ENCODE results near the gene GREM2.

GREM2 gene

DNA sequence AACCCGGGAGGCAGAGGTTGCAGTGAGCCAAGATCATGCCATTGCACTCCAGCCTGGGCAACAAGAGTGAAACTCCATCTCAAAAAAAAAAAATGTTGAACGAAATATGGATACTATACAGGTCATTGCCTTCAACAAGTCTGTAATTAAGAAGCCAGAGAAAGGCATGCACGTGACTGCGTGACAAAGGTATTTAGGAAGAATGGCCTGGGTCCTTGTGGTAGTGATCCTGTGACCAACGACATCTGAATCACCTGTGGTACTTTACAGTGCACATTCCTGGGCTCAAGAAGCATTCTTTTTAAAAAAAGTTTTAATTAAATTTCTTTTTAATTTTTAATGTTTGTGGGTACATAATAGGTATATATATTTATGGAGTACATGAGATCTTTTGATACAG lies 115.0 kb downstream of the GREM2 start:
- DNase-seq: no peak

DNA sequence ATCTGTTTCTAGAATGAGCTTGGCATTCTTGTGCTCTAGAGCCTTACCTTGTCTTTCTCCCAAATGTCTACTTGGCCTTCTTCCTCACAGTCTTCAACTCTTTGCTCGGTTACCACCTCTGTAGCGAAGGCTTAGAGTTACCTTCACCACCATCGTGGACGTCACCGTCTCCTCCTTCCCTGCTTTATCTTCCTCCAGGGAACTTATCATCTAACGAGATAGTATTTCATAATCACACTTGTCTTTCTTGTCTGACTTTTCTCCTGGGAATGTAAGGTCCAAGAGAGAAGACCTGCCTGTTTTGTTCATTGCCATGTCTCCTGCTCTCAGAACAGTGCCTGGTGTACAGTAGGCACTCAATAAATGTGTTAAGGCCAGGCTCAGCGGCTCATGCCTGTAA lies 115.6 kb downstream of the GREM2 start:
- no peak for DNase-seq

DNA sequence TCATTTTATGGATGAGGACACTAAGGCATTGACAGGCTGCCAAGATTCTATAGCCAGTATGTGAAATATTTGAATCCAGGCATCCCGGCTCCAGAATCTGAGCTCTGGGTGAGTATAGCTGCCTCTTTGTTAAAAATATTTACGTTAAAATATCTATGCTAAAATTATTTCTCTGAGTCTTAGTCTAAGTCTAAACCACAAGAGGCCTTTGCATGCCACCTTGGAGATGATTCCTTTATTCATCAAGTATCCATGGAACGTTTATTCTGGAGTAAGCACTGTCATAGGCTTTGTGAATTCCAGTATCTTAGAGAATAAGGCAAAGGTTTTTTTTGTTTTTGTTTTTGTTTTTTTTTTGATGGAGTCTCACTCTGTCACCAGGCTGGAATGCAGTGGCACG lies 116.4 kb downstream of the GREM2 start:
- no peak for DNase-seq

DNA sequence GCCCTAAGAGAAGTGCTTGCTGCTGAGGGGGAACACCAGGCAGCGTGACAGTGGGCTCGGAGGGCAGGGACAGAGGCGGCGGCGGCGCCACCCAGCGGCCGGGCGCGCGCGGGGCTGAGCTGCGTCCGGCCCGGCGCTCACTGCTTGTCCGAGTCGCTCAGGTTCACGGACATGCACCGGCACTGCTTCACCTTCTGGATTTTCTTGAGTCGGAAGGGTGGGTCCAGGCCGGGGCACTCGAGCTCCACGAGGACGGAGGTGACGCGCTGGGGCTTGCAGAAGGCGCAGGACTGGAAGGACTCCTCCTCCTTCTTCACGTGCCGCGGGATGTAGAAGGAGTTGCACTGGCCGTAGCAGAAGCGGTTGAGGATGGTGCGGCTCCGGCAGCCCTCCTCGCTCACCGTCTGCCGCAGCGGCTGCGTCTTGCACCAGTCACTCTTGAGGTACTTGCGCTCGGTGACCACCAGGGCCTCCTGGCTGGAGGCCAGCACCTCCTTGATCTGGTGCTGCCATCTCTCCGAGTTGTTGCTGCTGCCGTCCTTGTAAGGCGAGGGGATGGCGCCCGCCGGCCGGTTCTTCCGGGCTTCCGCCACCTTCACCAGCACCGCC lies 119.0 kb downstream of the GREM2 start:
- no peak for DNase-seq

DNA sequence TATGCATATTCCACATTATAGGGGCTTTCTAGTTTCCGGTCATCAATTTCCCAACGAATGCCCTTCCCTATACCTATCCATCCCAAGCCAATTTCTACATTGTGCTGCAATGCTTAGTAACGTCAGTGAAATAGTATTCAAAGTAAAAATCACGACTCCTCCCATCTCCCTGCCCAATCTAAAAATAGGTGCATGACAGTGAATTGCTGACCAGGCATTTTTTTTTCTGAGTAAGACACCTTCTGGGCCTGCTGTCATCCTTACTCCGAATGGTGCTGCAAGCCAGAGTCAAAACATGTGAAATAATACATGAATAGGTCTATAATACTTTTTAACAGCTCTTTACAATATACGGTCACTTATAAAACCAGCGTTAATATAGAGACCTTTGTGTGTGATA lies 120.2 kb downstream of the GREM2 start:
- no peak for DNase-seq

DNA sequence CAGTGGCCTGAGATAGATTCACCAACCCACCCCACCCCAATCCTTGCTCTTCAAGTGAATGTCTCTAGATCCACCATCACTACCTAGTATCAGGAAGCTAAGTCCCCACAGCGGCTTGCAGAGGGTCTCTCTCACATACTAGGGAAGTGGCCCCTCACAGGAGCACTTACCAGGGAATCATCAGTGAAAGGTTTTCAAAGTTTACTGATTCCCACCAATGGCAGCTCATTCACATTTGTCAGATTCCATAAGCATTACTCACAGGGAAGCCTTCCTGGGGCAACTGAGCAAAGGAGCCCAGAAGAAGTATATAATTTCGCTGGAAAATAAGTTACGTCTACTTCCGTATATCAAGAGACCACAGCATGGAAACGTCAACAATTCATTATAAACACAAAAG lies 120.8 kb downstream of the GREM2 start:
- no peak for DNase-seq

DNA sequence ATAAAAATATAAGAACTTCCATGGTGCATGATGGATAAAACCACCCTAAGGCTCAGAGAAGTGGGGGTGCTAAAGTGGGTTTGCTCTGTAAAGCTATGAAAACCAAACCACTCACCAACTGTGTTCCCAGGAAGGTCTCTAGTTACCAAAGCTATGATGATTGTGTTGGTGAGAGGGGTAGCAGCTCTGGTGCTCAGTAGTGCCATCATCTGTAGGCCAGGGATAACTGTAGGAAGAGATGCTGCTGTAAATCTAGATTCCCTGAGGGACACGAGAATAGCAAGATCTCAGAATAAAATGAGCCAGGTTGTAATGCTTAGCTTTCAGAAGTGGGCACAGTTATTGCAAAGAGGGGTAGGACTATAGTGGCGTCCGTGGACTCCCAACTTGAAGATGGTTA lies 124.5 kb downstream of the GREM2 start:
- DNase-seq: no peak

DNA sequence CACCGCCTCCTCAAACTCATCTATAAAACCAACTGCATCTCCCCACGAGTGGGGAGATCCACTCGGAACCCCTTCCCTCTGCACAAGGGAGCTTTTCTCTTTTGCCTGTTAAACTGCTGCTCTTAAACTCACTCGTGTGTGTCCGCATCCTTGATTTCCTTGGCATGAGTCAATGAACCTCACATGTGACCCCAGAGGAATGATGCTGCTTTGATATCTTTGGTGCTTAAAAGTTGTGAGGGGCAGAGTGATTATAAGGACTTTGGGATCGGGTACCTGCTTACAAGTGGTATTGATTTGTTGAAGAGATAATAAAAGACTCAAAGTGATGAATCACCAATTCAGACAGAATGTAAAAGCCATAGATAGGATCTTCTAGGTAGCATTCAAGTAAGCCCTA lies 125.3 kb downstream of the GREM2 start:
- no peak for DNase-seq

DNA sequence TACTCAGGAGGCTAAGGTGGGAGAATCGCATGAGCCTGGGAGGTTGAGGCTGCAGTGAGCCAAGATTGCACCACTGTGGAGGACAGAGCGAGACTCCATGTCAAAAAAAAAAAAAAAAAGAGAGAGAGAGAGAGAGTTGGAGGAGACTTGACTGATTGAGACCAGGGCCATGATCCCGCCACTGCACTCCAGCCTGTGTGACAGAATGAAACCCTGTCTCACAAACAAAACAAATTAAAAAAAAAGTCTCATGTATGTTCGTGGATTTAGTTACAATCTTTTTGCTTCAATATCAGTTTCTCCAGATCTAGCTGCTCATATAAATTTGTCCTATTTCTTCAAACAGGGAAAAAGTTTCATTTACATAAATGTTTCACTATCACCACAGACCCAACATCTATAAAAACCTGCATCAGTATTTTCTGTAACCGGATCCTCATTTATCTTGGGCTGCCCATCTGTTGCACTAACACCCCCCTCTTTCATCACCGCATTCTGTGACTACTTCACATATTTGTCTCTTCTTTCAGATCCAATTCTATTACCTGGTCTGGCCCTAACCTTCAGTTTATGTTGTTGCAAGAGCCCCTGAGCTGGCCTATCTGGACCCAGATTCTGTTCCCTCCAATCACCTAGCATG lies 127.0 kb downstream of the GREM2 start:
- DNase-seq: no peak

DNA sequence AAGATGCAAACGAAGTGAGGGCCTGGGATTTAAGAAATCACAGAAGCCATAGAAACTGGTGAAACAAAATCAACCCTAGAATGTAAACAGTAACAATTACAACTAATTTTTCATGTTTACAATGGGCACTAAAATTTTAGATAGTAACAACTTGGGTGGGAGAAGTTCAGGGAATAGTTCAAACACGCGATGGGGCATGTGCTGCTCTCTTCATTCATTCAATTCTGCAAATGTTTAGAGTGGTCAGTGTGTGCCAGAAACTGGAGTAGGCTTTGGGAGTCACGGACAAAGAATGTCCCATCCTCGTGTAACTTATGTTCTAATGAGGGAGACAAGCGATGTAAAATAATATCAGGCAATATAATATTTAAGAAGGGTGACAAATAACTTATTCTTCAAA lies 133.4 kb downstream of the GREM2 start:
- no peak for DNase-seq

DNA sequence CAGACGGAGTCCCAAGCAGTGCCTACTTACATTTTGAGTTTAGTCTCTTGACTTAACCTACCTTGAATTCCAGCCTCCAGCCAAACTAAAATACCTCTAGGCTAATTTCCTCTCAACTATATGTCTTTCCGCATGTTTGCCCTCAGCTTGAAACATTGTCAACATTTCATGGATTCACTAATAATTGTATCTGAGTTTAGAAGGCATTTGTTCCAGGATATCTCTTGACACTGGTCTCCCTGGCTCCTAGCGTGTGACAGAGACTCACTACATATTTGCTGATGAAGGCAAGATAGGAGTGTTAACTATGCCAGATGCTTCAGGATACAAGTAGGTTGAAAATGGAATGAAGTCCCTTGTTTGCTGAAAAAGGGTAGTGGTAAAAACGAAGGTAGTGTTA lies 136.1 kb downstream of the GREM2 start:
- DNase-seq: no peak

DNA sequence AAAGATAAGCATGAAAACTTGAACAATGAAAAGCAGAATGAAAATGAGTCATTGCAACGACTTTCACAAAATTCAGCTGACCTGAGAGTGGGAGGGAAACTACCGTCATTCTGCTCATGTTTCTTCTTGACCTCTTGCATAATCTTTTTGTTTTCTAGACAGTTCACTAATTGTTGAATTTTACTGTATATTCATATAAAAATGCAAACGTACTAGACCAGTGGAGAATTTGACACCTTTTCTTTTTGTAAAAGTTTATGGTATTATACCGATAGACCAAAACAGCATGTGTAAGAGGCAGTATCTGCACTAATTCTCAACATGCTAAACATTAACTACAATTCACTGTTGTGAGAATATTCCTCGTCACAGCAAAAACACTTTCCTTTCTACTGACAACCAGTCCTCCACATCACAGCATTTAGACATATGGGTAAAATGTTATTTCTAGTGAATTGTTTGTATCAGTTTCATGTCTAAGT lies 137.8 kb downstream of the GREM2 start:
- peak in 1 of 3 donors; percentile 18 for DNase-seq

DNA sequence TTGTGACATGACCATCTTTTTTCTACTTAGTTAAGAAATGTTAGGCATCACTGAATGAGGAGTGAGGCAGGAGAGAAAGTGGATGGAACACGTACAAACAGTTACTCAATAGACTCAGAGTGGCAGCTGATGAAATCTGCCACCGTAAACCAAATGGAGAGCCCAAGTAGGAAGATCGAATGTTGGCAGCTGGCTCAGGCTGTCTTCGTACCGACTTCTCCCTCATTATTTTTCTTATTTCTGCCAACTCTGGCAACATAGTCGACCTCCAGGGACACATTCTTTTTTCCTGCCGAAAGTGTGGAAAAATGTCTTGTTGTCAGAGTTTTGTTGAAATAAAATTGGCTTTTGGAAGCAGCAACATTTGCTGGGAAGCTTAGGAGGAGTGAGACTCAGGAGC lies 143.3 kb downstream of the GREM2 start:
- DNase-seq: no peak

DNA sequence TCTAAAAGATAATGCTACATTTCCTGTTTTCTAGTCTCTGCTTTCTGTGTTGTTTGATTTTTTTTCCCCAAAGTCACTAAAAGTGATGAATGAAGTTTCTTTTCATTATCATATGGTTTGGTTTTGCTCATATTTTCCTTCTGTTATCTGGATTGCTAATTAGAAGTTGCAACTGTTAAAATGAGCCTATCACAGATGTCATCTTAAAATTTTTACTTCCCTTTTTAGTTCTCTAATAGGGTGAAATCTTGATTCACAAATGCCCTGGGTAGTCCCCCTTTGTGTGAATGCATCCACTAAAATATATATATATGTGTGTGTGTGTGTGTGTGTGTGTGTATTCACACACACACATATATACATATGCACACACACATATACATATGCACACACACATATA lies 144.1 kb downstream of the GREM2 start:
- DNase-seq: no peak

DNA sequence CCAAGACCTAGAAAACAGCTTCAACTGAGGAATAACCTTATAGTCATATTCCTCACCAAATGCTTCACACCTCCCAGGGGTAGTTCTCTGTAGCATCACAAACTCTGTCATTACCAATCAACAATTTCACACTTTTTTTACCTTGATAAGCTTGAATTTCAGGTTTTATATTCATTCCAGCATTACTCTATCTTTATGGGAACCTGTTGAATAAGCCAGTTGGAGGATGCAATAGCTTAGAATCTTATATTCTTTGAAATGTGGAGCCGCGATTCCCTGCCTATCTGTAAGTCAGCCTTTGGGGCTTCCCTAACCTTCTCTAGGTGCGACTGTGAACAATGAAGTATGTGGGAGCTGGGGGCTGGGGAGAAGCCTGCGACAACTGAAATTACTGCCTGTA lies 145.4 kb downstream of the GREM2 start:
- DNase-seq: no peak

DNA sequence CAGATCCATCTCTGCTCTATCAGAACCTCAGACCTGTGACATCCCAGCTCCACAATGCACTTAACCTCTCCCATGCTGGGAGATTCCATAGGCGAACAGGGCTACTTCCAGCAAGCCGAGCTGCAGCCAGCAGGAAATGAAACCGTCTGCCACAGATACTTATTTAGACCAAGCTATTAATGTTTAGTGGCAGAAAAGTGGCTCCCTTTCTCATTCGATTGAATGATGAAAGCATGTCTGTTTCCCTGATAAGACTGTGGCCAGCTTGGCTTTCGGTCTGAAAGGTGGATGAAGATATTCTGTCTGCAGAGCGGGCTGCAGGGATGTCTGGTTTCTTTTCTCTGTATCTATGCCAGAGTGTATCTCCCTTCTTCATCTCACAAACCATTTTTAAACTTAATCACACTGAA lies 146.4 kb downstream of the GREM2 start:
- DNase-seq: no peak

DNA sequence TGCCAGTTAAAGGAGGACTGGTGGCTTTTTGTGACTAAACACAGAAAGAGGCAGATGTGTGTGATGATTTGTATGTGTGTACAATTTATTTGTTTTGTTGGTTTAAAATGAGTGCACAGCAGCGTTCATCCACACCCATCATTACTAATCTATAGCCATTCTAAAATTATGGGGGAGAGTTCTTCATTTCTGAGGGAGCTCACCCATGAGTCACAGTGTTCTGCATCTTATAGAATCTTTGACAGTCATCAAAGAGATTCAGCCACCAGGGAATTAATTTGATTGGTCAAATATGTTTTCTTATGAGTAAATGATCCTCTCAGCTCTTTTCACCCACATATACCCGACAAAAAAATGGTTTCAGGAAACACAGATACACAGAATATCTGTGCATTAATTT lies 147.9 kb downstream of the GREM2 start:
- DNase-seq: no peak

DNA sequence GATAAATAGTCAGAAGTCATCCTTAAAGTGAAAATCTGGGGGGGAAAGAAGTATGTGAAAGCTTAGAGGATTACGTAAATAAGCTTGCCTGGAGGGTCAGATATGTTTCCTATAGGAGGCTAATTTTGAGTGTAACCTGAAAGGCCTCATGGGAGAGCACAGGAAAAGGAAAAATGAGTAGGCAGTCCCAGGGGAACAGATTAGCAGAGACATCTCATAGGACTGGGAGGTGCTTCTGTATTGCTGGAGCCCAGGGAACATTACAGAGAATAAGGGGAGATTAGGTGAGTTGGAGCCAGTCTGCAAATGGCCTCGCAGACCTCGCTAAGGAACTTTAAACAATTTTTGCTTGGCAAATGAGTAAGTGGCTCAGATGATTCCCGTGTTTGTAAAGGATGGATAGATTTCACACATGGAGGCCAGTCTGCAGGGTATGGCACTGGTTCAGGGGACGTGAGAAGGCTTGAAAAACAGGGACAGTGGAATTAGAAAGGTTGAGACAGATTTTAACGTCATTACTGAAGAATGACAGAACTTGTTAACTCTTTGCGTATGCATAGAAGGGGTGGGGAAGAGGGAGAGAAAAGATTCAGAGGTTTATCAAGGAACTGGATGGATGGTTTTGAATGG lies 149.1 kb downstream of the GREM2 start:
- DNase-seq: no peak

DNA sequence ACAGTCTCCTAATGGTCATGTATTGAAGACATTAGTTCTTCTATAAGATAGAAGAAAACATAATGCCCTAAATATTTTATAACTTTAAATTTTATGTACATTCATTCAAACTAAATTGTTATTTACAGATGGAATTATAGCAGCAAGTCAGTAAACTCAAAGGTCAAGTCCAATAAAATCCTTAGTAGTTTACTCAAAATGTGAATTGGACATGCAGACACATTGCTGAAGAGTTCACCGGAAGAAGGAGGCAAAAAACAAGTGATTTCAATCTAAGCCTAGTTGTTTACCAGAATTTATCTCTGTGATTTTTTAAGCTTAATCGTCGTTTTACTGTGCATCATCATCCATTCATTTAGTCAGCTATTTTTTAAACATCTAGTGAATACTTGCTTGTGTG lies 149.7 kb downstream of the GREM2 start:
- DNase-seq: no peak

DNA sequence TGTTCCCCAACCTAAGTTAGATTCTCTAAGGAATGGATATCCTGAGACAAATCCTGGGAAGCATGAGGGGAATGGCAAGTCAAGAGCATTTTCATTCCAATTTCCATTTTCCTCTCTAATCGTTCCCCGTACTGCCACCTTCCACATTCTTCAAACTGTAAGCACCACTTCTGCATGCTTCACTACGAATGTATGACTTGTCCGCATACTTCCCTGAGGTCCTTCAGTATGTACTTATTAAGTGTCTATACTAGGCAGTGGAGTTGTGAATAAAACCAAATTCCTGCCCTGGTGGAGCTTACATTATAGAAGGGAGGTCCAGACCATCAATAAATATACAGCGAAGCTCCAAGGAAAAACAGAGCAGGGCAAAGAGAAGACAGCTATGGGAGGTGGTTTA lies 154.8 kb downstream of the GREM2 start:
- DNase-seq: no peak

DNA sequence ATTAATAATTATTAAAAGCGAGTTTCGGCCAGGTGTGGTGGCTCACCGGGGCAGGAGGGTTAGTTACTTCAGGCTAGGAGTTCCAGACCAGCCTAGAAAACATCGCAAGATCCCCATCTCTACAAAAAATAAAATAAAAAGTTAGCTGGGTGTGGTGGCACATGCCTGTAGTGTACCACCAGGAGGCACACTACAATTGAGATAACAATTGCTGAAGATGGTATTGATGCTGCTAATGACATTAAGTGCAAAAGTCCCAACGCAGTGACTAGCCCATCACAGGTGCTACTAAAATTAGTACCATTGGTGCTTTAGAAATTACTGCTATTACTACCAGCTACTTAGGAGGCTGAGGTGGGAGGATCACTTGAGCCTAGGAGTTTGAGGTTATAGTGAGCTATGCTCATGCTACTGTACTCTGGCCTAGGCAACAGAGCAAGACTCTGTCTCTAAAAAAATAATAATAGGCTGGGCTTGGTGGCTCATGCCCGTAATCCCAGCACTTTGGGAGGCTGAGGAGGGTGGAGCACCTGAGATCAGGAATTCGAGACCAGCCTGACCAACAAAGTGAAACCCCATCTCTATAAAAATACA lies 156.6 kb downstream of the GREM2 start:
- no peak for DNase-seq

DNA sequence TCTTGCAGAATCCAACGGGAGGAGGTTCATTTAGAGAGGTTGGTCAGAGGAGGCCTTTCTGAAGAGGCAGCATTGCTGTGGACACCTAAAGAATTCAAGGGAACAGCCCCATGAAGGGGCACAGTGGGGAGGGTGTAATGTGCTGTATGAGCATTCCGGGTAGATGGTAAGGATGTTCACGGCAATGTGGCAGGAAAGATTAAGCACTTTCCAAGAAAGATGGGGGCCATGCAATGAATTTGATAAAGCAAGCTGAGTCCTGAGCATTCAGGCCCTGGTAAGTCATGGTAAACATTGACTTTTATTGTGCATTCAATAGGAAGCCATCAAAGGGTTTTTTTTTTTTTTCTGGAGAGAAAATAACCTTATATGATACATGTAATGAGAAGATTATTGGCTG lies 166.6 kb downstream of the GREM2 start:
- no peak for DNase-seq

DNA sequence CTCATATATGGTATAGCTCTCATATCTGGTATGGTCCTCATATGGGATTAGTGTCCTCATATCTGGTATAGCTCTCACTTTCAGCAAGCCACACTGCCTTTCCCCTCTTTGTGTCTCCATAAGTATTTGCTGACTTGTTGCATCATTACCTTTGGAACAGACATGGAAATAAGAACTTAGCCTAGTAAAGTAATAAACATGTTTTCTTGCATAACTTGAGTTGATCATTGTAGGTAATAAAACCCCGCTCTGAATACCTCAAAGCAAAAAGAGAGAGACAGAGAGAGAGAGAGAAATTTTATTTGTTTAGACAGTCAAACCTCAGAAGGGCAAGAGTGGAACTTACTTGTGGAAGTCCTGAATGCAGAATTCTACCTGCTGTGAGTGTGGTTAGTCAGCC lies 170.3 kb downstream of the GREM2 start:
- no peak for DNase-seq
